Hematopoietic multipotent progenitor cell (in vitro differentiated cells): ENCODE data around the gene TMEM184A. TPM values are rescaled to one million over a fixed set of nuclear protein-coding genes. Genes with fewer than 3 reads are reported as not detected.
"Not testable (repeated sequence)": the region's sequence is repeated elsewhere in the genome, so short reads cannot be mapped to it uniquely, and the experiment has no call there.

Experiments used
- DNase-seq, 3 donors: peaks; one replicate each; pipeline ENCODE4 v3.0.0-alpha.2; 2011 to 2015; ENCODE audit warnings: low read depth in 2 of 3, low spot score in 2 of 3
- total RNA-seq: library from RNA; depleted of rRNA; stranded (reverse); fragments of >200 nt; gene quantifications from one replicate; pipeline ENCODE4 v1.2.3, GENCODE V29; 2012

Gene TMEM184A
- total RNA-seq, 1 donor = 0.27 TPM

GRCh38 chr7:1529383-1530116, 26.5 kb downstream of the TMEM184A start:
- peak in 1 of 3 donors; percentile 16 for DNase-seq

GRCh38 chr7:1526271-1526754, 29.7 kb downstream of the TMEM184A start:
- DNase-seq = no peak

- DNase-seq = no peak
These were observed 30.6 kb downstream of the TMEM184A start for GRCh38 chr7:1525409-1525808.

- DNase-seq = no peak
These were observed 32.2 kb downstream of the TMEM184A start for GRCh38 chr7:1523844-1524243.

- no peak for DNase-seq
These were observed 32.8 kb downstream of the TMEM184A start for GRCh38 chr7:1523208-1523607.

- DNase-seq = peak in 1 of 3 donors; percentile 12
These were observed 34.5 kb downstream of the TMEM184A start for GRCh38 chr7:1521456-1521855.

GRCh38 chr7:1520539-1521234, 35.3 kb downstream of the TMEM184A start:
- DNase-seq = no peak

- not testable (repeated sequence) for DNase-seq
These were observed 36.6 kb downstream of the TMEM184A start for GRCh38 chr7:1519322-1519922.

- DNase-seq = no peak
These were observed 39.3 kb downstream of the TMEM184A start for GRCh38 chr7:1516586-1517251.

- not testable (repeated sequence) for DNase-seq
These were observed 40.5 kb downstream of the TMEM184A start for GRCh38 chr7:1515509-1515967.

GRCh38 chr7:1514995-1515401, 41.0 kb downstream of the TMEM184A start:
- DNase-seq = no peak

GRCh38 chr7:1514407-1514806, 41.6 kb downstream of the TMEM184A start:
- no peak for DNase-seq

GRCh38 chr7:1513657-1514095, 42.3 kb downstream of the TMEM184A start:
- no peak for DNase-seq

- peak; percentile 21 to 96 (median 89) for DNase-seq
These were observed 43.0 kb downstream of the TMEM184A start for GRCh38 chr7:1512781-1513656.

GRCh38 chr7:1511444-1512422, 44.3 kb downstream of the TMEM184A start:
- peak in 1 of 3 donors; percentile 28 for DNase-seq

- DNase-seq = peak in 2 of 3 donors; percentile 87 to 96
These were observed 45.2 kb downstream of the TMEM184A start for GRCh38 chr7:1510780-1511154.

- DNase-seq = no peak
These were observed 46.8 kb downstream of the TMEM184A start for GRCh38 chr7:1509226-1509625.

GRCh38 chr7:1508277-1508758, 47.7 kb downstream of the TMEM184A start:
- peak in 1 of 3 donors; percentile 80 for DNase-seq
